Stimulated activated memory B cell treated with anti-CD40 and anti-IgM and Interleukin-4, amounts not matched to agents 10 μg/mL and 1 μg/mL and 100 μg/mL, for 72 hours (primary cell): ENCODE data around the gene CEP131.
"Not testable (repeated sequence)": the region's sequence is repeated elsewhere in the genome, so short reads cannot be mapped to it uniquely, and the experiment has no call there.

Experiments used
- ATAC-seq: fragments of 150-1000 bp; cut with Tn5 transposase; 2 replicates; pipeline ENCODE4 v1.10.0; 2021
- H3K27ac Mint-ChIP-seq: one replicate; pipeline ENCODE4 v1.8.0; 2022; ENCODE audit warnings: mild to moderate bottlenecking, mixed read lengths
- H3K27me3 Mint-ChIP-seq: one replicate; pipeline ENCODE4 v1.8.0; 2022; ENCODE audit warnings: mixed read lengths
- H3K36me3 Mint-ChIP-seq: one replicate; pipeline ENCODE4 v1.8.0; 2022; ENCODE audit warnings: mixed read lengths
- H3K4me1 Mint-ChIP-seq: one replicate; pipeline ENCODE4 v1.8.0; 2022; ENCODE audit warnings: mixed read lengths
- H3K4me3 Mint-ChIP-seq: one replicate; pipeline ENCODE4 v1.8.0; 2022; ENCODE audit warnings: mild to moderate bottlenecking, moderate library complexity, mixed read lengths
- H3K9me3 Mint-ChIP-seq: one replicate; pipeline ENCODE4 v1.8.0; 2022; ENCODE audit warnings: mixed read lengths

CEP131 gene

DNA sequence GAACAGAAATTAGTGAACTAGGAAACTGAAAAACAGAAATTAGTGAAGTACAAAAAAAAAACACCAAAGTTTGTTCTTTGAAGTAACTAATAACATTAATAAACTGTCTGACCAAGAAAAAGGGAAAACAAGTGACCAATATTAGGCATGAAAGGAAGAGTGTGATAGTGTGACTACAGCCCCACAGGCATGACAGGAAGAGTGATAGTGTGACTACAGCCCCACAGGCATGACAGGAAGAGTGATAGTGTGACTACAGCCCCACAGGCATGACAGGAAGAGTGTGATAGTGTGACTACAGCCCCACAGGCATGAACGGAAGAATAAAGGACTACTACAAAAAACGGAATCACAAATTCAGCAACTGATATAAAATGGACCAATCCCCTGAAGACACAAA lies 4.9 kb upstream of the CEP131 start:
- H3K27ac Mint-ChIP-seq, result peak overlapping the region; percentile 80
- H3K4me3 Mint-ChIP-seq, result peak overlapping the region; percentile 2
- ATAC-seq, H3K9me3 Mint-ChIP-seq, H3K27me3 Mint-ChIP-seq: not testable (repeated sequence)
- peaks cover 47% of the 10 kb centered on the region for H3K4me1 Mint-ChIP-seq
- H3K36me3 Mint-ChIP-seq, result peaks cover 25% of the 10 kb centered on the region

DNA sequence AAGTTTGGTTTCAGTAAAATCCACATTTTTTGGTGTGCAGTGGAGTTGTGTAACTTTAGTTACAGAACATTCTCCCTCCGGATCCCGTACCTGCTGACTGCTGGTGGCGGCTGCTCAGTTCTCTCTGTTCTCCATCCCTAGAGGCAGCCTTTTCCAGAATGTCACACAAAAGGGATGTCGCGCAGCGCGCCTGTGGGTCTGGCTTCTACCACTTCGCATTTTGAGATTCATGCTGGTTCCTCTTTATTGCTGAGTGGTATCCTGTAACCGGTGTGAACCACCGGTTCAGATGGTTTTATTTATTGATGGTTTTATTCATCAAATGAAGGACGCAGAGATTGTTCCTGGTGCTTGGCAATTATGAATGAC lies 981 bp upstream of the CEP131 start:
- peak overlapping the region; percentile 89 for H3K4me3 Mint-ChIP-seq
- no peak for ATAC-seq
- H3K9me3 Mint-ChIP-seq, result peaks cover 2% of the 10 kb centered on the region
- no peaks in the 10 kb centered on the region for H3K27me3 Mint-ChIP-seq
- peak overlapping the region; percentile 94 for H3K27ac Mint-ChIP-seq
- peaks cover 19% of the 10 kb centered on the region for H3K36me3 Mint-ChIP-seq
- H3K4me1 Mint-ChIP-seq, result peaks cover 36% of the 10 kb centered on the region

DNA sequence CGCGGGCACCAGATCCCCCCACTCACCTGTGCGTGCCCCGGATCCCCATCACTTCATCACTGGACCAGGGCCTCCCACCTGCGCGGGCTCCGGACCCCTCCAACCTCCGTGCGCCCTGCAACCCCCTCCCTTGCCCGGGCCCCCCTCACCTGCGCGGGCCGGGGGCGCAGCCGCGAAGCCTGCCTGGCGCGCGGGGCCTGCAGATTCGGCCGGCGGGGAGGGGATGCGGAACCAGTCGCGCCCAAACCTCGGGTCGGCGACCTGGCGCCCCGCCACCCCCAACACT lies 202 bp downstream of the CEP131 start:
- Mint-ChIP-seq H3K27me3 (no peaks in the 10 kb centered on the region), H3K36me3 (peaks cover 17% of the 10 kb centered on the region), H3K27ac (peak overlapping the region; percentile 94), H3K4me1 (peaks cover 24% of the 10 kb centered on the region), H3K4me3 (peak overlapping the region; percentile 89), H3K9me3 (peaks cover under 1% of the 10 kb centered on the region)
- ATAC-seq, result peak; percentile 0

DNA sequence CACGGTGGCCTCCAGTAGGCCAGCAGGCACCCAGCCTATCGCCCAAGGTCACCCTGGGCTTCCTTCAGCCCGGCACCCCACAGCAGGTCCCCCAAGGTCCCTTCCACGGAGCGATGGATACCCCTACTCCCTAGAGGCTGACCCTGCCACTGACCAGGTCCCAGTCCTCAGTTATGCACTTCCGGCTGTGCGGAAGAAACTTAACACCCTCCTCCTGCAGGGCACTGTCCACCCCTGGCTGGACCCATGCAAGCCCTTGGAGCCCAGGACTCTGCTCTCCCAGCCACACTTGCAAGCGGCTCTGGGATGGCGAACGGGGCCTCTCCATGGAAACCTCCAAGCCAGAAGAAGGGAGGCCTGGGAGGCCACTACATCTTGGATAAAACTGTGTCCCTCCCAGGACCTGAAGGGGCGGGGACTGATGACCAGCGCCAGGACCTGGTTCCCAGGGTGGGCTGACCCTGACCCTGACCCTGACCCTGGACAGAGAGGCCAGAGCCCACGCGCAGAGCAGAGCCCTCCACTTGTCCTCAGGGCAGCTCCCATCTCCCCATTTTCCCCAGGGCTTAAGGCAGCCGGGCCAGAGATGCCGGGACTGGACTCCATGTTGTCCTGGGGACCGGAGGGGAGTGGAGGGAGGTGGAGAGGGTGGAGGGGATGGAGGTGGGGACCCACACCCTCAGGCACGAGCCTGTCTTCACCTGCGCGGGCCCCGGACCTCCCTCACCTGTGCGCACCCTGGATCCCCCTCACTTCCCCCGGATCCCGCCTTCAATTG lies 734 bp downstream of the CEP131 start:
- peaks cover 19% of the 10 kb centered on the region for H3K36me3 Mint-ChIP-seq
- peak overlapping the region; percentile 89 for H3K4me3 Mint-ChIP-seq
- no peaks in the 10 kb centered on the region for H3K9me3 Mint-ChIP-seq
- no peaks in the 10 kb centered on the region for H3K27me3 Mint-ChIP-seq
- no peak for ATAC-seq
- no peak overlapping the region for H3K27ac Mint-ChIP-seq
- H3K4me1 Mint-ChIP-seq, result peaks cover 23% of the 10 kb centered on the region

DNA sequence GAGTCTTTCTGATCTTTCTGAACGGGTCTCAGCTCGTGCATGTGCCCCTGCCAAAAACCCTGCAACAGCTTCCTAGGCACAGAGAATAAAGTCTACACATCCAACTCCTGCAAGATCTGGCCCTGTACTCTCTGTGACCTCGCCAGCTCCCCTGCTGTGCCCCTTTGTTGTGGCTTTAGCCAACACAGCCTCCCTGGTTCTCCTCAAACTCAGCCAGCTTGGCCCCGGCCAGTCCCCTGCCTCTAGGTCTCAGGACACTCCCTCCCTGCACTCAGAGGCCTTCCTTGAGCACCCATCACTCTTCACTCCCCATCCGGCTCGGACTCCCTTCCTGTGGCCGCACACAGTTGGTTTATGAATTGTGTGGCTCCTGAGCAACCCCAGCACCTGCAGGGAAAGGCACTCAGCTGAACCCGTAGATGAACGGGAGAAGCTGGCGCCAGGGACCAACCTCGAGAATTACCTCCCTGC lies 1.4 kb downstream of the CEP131 start:
- Mint-ChIP-seq H3K4me3 (peak overlapping the region; percentile 89), H3K9me3 (no peaks in the 10 kb centered on the region), H3K27me3 (no peaks in the 10 kb centered on the region), H3K27ac (no peak overlapping the region), H3K36me3 (peaks cover 25% of the 10 kb centered on the region), H3K4me1 (peaks cover 27% of the 10 kb centered on the region)
- ATAC-seq, result no peak

DNA sequence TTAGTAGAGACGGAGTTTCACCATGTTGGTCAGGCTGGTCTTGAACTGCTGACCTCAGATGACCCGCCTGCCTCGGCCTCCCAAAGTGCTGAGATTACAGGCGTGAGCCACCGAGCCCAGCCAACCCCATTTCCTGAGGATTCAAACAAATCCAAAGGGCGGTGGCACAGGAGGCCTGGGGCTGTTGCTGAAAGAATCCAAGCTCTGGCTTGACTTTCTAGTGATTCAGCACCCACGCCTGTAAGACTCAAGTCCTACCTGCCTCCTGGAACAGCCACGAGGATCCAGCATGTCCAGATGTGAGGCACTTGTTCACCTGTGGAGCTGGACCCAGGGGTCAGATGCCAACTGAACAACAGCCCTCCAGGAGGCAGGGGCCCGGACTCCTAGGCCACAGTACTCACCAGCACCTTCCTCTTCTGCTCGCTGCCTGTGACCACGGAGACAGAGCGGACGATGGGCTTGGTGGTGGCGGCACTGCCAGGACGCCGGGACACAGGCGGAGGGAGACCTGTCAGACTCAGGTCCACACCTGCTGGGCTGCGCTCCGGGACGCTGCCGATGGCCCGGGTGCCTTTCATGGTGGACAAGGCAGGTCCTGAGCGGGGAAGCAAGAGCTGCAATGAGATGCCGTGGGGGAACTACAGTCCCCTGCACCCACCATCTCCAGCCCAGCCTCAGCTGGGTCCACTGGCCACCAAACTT lies 3.1 kb downstream of the CEP131 start:
- Mint-ChIP-seq H3K9me3 (no peaks in the 10 kb centered on the region), H3K4me3 (no peak overlapping the region), H3K27me3 (no peaks in the 10 kb centered on the region), H3K36me3 (peaks cover 25% of the 10 kb centered on the region), H3K27ac (no peak overlapping the region), H3K4me1 (peaks cover 27% of the 10 kb centered on the region)
- ATAC-seq, result no peak

DNA sequence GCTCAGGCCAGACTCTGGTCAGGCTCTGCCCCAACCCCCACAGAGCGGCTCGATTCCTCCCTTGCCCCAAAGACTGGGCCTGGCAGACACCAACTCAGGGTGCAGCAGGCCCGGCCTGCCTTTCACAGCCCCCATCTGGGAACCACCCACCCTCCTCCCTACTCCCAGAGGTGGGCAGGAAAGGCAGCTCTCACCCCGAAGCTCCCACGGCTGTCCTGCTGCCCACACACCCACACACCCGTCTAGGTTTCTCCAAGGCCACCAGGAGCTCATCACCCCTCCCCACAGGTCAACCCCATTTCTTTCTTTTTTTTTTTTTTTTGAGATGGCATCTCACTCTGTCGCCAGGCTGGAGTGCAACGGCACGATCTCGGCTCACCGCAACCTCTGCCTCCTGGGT lies 3.8 kb downstream of the CEP131 start:
- no peaks in the 10 kb centered on the region for H3K27me3 Mint-ChIP-seq
- no peak overlapping the region for H3K4me3 Mint-ChIP-seq
- H3K4me1 Mint-ChIP-seq, result peaks cover 26% of the 10 kb centered on the region
- H3K9me3 Mint-ChIP-seq, result no peaks in the 10 kb centered on the region
- H3K27ac Mint-ChIP-seq, result no peak overlapping the region
- no peak for ATAC-seq
- H3K36me3 Mint-ChIP-seq, result peaks cover 25% of the 10 kb centered on the region

DNA sequence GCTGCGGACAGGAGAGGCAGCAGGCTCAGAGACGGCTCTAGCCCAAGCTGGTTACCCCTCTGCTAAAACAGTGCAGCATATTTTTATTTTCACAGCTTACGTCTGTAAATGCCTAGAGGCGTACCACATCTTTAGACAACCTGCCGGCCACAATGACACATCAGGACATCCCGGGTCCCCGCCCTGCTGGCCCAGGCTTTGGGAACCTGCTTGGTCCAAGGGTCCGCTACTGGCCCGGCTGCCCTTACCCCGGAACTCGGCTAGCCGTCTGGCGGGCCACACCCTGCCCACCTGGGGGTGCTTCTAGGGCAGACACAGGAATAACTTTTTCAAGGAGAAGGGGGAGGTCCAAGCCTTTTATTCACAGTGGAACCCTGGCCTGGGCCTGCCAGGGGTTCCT lies 4.3 kb downstream of the CEP131 start:
- Mint-ChIP-seq H3K9me3 (no peaks in the 10 kb centered on the region), H3K4me3 (no peak overlapping the region), H3K27ac (no peak overlapping the region), H3K36me3 (peaks cover 25% of the 10 kb centered on the region), H3K4me1 (peaks cover 21% of the 10 kb centered on the region), H3K27me3 (no peaks in the 10 kb centered on the region)
- no peak for ATAC-seq

DNA sequence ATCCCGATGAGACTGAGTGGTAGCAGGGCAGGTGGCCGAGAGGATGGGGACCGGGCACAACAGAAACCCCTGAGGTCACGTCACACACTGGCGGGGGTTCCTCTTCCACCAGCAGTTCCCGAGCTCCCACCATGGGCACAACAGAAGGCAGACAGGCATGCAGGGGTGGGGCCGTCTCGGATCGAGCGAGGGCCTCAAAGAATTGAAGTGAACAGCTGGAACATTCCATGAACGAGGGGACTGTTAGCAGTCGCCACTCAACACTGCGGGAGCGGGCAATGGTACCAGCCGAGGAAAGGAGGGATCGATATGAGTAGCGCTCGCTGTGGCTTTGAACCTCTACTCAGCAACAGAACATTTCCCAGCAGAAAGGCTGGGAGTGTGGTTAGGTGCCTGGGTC lies 5.3 kb downstream of the CEP131 start:
- Mint-ChIP-seq H3K27me3 (no peaks in the 10 kb centered on the region), H3K4me3 (no peak overlapping the region), H3K9me3 (no peaks in the 10 kb centered on the region), H3K27ac (no peak overlapping the region), H3K4me1 (peaks cover 23% of the 10 kb centered on the region), H3K36me3 (peaks cover 25% of the 10 kb centered on the region)
- no peak for ATAC-seq

DNA sequence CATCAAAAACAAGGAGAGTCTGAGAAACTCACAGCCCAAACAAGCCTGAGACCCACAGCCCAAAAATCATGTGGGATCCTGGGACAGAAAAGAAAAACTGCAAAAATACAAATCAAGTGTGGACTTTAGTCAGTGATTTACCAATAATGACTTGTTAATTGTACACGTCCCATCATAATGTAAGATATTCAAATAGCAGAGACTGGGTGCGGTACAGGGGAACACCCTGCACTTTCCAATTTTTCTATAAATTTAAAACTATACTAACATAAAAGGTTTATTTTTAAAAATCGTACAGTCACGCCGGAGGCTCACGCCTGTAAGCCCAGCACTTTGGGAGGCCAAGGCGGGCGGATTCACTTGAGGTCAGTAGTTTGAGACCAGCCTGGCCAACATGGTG lies 8.8 kb downstream of the CEP131 start:
- peaks cover 25% of the 10 kb centered on the region for H3K4me1 Mint-ChIP-seq

DNA sequence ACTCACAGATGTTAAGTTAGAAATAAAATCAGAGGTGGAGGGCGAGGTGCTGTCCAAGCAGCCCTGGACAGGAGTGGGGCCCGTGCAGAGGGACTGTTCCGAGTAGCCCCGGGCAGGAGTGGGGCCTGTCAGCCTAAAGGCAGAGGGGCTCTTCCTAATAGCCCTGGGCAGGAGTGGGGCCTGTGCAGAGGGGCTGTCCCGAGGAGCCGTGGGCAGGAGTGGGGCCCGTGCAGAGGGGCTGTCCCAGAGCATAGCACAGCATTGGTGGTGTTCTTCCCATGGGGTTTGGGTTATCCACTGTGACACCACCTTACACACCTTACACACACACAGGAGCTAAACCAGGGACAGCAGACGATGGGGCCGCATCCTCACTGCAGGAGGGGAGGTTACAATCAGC lies 10.4 kb downstream of the CEP131 start:
- peak; percentile 49 for ATAC-seq
- Mint-ChIP-seq H3K9me3 (no peaks in the 10 kb centered on the region), H3K4me1 (peaks cover 31% of the 10 kb centered on the region), H3K4me3 (no peak overlapping the region), H3K27ac (no peak overlapping the region), H3K36me3 (peaks cover 9% of the 10 kb centered on the region), H3K27me3 (no peaks in the 10 kb centered on the region)

More for the DNA sequence above, 8.8 kb downstream of the CEP131 start:
- no peak overlapping the region for H3K27ac Mint-ChIP-seq
- H3K27me3 Mint-ChIP-seq, result no peaks in the 10 kb centered on the region
- peaks cover 14% of the 10 kb centered on the region for H3K36me3 Mint-ChIP-seq
- no peak overlapping the region for H3K4me3 Mint-ChIP-seq
- H3K9me3 Mint-ChIP-seq, result no peaks in the 10 kb centered on the region
- no peak for ATAC-seq

DNA sequence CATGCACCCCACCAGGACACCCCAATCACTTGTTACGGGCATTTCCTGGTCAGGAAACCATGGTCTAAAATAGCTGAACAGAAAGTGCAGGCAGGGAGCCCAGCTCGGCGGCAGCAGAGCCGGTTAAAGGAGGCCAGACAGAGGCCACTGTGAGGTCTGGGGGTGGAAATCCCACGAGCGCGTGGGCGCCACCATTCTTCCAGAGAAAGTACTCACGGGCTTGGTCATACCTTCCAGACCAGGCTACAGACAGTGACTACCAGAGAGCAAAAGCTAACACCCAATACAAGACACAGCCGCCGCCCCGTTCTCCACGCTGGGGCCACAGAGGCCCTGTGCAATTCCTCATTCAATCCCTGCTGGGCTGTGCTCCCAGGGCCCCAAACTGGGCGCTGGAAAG lies 11.9 kb downstream of the CEP131 start:
- no peak for ATAC-seq
- H3K27me3 Mint-ChIP-seq, result no peaks in the 10 kb centered on the region
- H3K4me1 Mint-ChIP-seq, result peaks cover 26% of the 10 kb centered on the region
- H3K27ac Mint-ChIP-seq, result peak overlapping the region; percentile 17
- no peaks in the 10 kb centered on the region for H3K9me3 Mint-ChIP-seq
- peaks cover 8% of the 10 kb centered on the region for H3K36me3 Mint-ChIP-seq
- no peak overlapping the region for H3K4me3 Mint-ChIP-seq

DNA sequence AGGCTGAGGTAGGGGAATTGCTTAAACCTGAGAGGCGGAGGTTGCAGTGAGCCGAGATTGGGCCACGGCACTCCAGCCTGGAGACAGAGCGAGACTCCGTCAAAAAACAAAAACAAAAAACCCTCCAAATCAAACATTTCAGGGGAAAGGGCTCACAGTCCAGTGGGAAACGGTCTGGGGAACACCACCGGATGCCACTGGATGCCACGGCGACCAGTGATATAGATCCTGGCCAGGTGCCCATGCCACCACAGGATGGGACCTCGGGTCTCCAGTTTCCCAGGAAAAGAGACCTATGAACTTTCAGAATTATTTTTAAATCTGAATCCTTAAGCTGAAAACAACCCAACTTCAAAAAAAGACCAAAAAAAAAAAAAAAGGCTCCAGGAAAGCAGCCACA lies 12.3 kb downstream of the CEP131 start:
- peaks cover 26% of the 10 kb centered on the region for H3K4me1 Mint-ChIP-seq
- H3K9me3 Mint-ChIP-seq, result no peaks in the 10 kb centered on the region
- no peaks in the 10 kb centered on the region for H3K27me3 Mint-ChIP-seq
- no peak for ATAC-seq
- H3K36me3 Mint-ChIP-seq, result peaks cover 10% of the 10 kb centered on the region
- H3K4me3 Mint-ChIP-seq, result no peak overlapping the region
- H3K27ac Mint-ChIP-seq, result peak overlapping the region; percentile 17

DNA sequence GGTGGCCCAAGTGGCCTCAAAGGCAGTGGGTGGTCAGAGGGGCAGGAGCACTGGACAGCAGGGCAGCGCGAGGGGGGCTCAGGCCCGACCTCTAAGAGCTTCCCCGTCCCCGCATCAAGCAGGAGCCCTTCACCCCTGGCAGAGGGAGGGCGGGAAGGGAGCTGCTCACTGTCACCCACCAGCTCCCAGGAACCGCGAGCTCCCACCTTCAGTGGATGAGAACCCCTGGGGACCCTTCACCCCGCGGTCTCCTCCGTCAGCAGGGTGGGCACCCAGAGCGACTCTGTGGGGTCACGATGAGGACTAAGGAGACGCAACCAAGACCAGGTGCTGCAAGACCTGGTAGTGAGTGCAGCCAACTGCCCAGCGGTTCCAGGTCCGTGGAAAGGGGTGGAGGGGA lies 13.6 kb downstream of the CEP131 start:
- no peaks in the 10 kb centered on the region for H3K27me3 Mint-ChIP-seq
- peaks cover 18% of the 10 kb centered on the region for H3K36me3 Mint-ChIP-seq
- no peak for ATAC-seq
- H3K4me3 Mint-ChIP-seq, result no peak overlapping the region
- peaks cover 26% of the 10 kb centered on the region for H3K4me1 Mint-ChIP-seq
- no peak overlapping the region for H3K27ac Mint-ChIP-seq
- no peaks in the 10 kb centered on the region for H3K9me3 Mint-ChIP-seq

DNA sequence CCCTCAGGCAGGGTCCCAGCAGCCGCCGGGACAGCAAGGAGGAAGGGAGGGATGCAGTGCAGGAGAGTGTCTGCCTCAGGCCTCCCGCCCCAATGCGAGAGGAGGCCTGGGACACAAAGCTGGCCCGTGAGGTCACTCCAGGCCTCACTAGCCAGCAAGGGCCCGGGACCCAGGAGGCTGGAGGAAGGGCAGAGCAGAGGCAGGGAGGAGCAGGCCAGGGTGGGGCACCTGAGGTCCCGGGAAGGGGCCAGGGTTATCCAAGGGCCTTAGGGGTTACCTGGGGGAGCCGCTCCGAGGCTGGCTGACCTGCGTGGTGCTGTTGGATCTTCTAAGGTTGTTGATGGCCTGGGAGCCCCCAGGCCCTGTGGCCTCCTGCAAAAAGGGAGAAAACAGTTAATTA lies 14.1 kb downstream of the CEP131 start:
- H3K4me3 Mint-ChIP-seq, result no peak overlapping the region
- H3K27me3 Mint-ChIP-seq, result no peaks in the 10 kb centered on the region
- no peaks in the 10 kb centered on the region for H3K9me3 Mint-ChIP-seq
- no peak for ATAC-seq
- no peak overlapping the region for H3K27ac Mint-ChIP-seq
- H3K4me1 Mint-ChIP-seq, result peaks cover 26% of the 10 kb centered on the region
- H3K36me3 Mint-ChIP-seq, result peaks cover 18% of the 10 kb centered on the region
